22Rv1 (cell line): ENCODE measurements around the gene EVA1C.
A peak's percentile ranks its signal among the peaks of the same experiment; 100 is the strongest.
"Not testable (repeated sequence)": the region's sequence is repeated elsewhere in the genome, so short reads cannot be mapped to it uniquely, and the experiment has no call there.

Experiments
- H3K27ac ChIP-seq: fragments of 450-650 bp; 2 replicates; pipeline ENCODE4 v1.5.1; 2017
- ZFX ChIP-seq: fragments of 450-650 bp; IDR thresholded peaks from 2 replicates; pipeline ENCODE4 v1.6.1; 2017; ENCODE audit warnings: antibody characterized with exemption, borderline replicate concordance
- TF ChIP-seq, protein P1 (sequence below): fragments of 450-650 bp; IDR thresholded peaks from 2 replicates; pipeline ENCODE4 v1.5.1; 2017; ENCODE audit warnings: mild to moderate bottlenecking

Gene EVA1C

GRCh38 chr21:32382108-32382644, 30.3 kb upstream of the EVA1C start:
- no peak overlapping the region for H3K27ac ChIP-seq

GRCh38 chr21:32383812-32384211, 28.7 kb upstream of the EVA1C start:
- H3K27ac ChIP-seq = no peak overlapping the region
- no peak for TF ChIP-seq ZFX
- TF ChIP-seq, protein P1, sequence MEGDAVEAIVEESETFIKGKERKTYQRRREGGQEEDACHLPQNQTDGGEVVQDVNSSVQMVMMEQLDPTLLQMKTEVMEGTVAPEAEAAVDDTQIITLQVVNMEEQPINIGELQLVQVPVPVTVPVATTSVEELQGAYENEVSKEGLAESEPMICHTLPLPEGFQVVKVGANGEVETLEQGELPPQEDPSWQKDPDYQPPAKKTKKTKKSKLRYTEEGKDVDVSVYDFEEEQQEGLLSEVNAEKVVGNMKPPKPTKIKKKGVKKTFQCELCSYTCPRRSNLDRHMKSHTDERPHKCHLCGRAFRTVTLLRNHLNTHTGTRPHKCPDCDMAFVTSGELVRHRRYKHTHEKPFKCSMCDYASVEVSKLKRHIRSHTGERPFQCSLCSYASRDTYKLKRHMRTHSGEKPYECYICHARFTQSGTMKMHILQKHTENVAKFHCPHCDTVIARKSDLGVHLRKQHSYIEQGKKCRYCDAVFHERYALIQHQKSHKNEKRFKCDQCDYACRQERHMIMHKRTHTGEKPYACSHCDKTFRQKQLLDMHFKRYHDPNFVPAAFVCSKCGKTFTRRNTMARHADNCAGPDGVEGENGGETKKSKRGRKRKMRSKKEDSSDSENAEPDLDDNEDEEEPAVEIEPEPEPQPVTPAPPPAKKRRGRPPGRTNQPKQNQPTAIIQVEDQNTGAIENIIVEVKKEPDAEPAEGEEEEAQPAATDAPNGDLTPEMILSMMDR = no peak

More at GRCh38 chr21:32382108-32382644, 30.3 kb upstream of the EVA1C start:
- TF ChIP-seq ZFX = no peak
- TF ChIP-seq, protein P1 = no peak

DNA sequence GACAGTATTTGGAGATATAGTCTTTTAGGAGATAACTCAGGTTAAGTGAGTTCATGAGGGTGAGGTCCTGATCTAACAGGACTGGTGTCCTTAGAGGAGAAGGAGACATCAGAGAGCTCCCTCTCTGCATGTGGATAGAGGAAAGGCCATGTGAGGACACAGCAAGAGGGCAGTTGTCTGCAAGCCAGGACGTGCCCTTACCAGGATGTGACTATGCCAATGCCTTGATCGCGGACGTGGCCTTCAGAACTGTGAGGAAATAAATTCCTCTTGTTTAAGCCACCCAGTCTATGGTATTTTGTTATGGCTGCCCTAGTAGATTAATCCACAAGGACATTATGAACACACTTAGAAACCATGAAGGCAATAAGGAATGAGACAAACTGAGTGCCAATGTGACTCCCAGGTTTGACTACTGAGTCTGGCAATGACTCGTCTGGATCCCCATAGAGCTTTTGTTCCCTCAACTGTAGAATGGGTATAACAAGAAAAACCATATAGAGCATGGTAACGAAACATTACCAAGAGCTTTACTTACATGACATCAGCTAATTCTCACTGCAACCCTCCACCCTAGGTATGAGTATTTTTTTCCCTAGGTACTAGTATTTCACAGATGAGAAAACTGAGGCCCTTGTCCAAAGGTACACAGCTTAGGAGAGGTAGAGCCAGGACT, 26.2 kb upstream of the EVA1C start:
- 0 out of 2 replicates have a peak overlapping the region, but pooled peaks have one; percentile 7 for H3K27ac ChIP-seq
- TF ChIP-seq, protein P1 = no peak
- no peak for TF ChIP-seq ZFX

GRCh38 chr21:32387151-32387550, 25.4 kb upstream of the EVA1C start:
- H3K27ac ChIP-seq = no peak overlapping the region
- TF ChIP-seq, protein P1 = no peak
- TF ChIP-seq ZFX = no peak

DNA sequence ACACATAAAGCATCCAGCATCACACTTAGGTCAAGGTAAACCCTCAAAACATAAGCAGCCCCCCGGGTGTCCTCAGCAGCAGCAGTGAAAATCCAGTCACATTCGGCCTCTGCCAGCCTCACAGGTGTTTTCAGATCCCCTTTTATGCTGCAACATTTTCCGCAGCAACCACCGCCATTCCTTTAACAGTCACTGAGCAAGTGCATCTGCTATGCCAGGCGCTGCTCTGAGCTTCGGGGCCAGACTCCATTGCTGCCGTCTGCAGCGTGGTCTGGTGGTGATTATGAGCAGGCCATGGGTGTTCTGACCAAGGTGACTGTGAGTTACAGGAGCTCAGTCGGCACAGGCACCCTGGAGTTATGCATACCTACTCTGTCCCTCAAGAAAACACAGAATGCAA, 24.2 kb upstream of the EVA1C start:
- H3K27ac ChIP-seq = no peak overlapping the region
- TF ChIP-seq, protein P1 = no peak
- TF ChIP-seq ZFX = no peak

GRCh38 chr21:32389337-32390015, 23.0 kb upstream of the EVA1C start:
- TF ChIP-seq, protein P1 = no peak
- no peak for TF ChIP-seq ZFX
- H3K27ac ChIP-seq = no peak overlapping the region

- H3K27ac ChIP-seq = not testable (repeated sequence)
Measured at GRCh38 chr21:32390537-32391224, 21.8 kb upstream of the EVA1C start.
